RPMI7951 (cell line): ENCODE measurements around the gene CELF5. TPM values are rescaled to one million over a fixed set of nuclear protein-coding genes. Genes with fewer than 3 reads are reported as not detected.

ENCODE experiments used
- DNase-seq: peaks from one replicate; pipeline ENCODE4 v3.0.0-alpha.2; 2012; ENCODE audit warnings: low read depth
- total RNA-seq: library from RNA; depleted of rRNA; stranded (reverse); fragments of >200 nt; shearing (Covaris generic); gene quantifications from 2 replicates; pipeline ENCODE4 v1.2.3, GENCODE V29; 2014; rRNA removed

CELF5 gene
- total RNA-seq, 1 experiment from 2014 or later = not detected

DNA sequence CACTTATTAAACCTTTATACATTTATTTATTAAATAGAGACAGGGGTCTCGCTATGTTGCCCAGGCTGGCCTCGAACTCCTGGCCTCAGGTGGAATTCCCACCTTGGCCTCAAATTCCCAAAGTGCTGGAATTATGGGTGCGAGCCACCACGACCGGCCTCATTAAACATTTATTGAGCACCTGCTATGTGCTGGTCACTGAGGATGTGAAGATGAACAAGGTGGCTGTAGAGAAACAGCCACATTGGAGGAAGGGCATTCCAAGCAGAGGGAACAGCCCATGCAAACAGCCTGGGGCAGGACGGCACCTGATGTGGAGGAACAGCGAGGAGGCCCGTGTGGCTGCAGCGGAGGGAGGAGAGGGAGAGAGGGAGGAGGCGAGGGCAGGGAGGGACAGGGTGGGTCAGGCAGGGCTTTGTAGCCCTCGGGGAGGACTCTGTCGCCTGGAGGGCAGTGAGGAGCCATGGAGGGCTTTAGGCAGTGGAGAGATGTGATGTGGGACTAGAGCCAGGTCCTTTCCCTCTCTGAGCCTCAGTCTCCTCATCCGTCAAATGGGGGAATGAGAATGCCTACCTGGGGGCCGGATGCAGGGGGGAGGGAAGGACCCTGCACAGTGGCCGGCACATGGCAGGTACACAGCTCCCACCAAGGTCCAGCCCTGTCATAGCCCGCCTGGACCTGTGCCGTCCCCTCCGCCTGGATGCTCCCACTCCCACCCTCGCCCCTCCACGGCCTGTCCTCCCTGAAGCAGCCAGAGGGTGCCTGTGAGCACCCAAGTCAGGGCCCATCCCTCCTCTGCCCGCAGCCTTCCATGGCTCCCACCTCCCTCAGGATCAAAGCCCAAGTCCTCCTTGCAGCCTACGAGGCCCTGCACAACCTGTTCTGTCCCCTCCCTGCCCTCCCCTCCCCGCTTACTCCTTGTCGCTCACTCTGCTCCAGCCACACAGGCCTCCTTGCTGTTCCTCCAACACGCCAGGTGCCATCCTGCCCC is 120.4 kb downstream of the CELF5 start:
- no peak for DNase-seq

DNA sequence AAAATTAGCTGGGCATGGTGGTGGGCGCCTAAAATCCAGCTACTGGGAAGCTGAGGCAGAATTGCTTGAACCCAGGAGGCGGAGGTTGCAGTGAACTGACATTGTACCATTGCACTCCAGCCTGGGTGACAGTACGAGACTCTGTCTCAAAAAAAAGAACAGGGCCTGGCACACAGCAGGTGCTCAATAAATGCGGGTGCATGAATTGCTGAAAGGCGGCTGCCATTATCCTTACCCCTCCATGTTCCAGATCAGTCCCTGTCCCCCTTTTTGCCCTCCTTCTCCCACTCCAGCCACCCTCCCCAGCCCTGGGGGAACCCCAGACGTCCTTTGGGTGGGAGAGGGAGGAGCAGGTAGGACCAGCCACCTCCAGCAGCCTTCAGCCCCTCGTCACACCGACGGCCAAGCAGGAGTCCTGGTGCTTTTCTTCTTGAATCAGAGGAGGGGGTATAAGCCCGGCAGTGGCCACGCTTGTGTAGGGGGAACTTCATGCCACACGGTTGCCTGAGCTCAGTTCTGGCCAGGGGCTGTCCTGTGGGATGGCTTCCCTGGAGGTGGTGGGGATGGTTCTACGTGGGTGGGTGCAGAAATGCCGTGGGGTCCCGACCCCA is 121.5 kb downstream of the CELF5 start:
- no peak for DNase-seq

Other genes with a start within 250 kb of the CELF5 start
- 0.84 and 3.9 TPM in 2 replicates for gene TLE6, start 247.1 kb upstream of the CELF5 start, total RNA-seq
- gene TLE2, start 195.4 kb upstream of the CELF5 start, total RNA-seq = not detected in 2 replicates
- gene TLE5, start 162.2 kb upstream of the CELF5 start, total RNA-seq = 178 and 208 TPM in 2 replicates
- 35.9 and 56.3 TPM in 2 replicates for gene GNA11, start 130.3 kb upstream of the CELF5 start, total RNA-seq
- 36.5 and 42.2 TPM in 2 replicates for gene GNA15, start 88.6 kb upstream of the CELF5 start, total RNA-seq
- gene S1PR4, start 45.9 kb upstream of the CELF5 start, total RNA-seq = not detected in 2 replicates
- gene NCLN, start 38.7 kb upstream of the CELF5 start, total RNA-seq = 29.2 and 39.5 TPM in 2 replicates
- 20.9 and 21.2 TPM in 2 replicates for gene NFIC, start 141.9 kb downstream of the CELF5 start, total RNA-seq